ENCODE results near the gene WIPI1.

- TF ChIP-seq POLR2A (IDR thresholded peaks at IDR 0.05; ENCODE audit: low read length): no peak
- TF ChIP-seq GATA1 (IDR thresholded peaks at IDR 0.05; ENCODE audit: low read depth, low read length): no peak
These were observed 76.0 kb downstream of the WIPI1 start for GRCh38 chr17:68381076-68381900.
